Limb (tissue), 2 donors: ENCODE results near the gene CLIC1.

Experiments used
- DNase-seq, 2 donors: peaks; one replicate each; pipeline ENCODE4 v3.0.0-alpha.2; 2016; ENCODE audit errors: extremely low spot score in 2 of 2

The CLIC1 gene

DNA sequence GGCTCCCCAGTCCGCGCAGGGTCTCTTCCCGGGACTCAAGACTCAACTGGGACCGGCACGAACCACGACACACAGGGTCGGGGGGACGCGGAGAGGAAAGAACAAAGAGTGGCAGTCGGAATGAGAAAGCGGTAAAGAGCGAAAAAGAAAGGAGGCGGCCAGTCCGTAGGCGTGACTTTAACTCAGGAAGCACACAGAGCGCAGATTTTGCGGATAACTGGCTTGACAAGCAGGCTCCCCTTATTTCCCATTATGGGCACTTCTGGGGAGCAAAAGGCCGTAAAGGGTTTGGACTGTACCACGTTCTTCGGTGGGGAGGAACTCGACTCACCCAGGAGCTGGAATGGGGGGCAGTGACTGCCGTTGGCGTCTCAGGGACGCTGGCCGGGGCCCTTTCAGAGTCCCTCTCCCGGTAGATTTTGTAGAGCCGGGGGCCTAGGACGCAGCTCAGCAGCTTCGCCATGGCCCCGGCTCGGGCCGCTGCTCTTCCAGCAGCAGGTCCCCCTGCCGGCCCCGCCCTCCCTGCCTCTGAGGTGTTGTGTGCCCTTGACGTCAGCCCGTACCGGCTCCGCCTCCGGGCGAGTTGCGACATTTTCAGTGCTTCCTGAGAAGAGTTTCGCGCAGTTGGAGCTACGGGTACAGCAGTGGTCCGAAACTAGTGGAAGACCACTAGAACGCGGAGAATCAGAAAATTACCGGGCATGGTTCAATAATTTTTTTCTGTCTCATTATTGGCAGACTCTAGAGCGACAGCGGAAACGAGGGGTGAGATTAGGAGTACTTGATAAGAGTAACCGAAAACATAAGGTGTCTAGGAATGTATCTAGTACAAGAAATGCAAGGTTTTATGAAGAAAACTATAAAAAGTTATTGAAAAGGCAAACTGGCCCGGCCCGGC is 33.3 kb downstream of the CLIC1 start, which contains the start of gene ABHD16A:
TSS of gene ABHD16A (minus strand) at position 506 of the 898 bp plus-strand sequence. CDS start at position 463, 43 bp downstream.
- peak; percentile 99 for DNase-seq

DNA sequence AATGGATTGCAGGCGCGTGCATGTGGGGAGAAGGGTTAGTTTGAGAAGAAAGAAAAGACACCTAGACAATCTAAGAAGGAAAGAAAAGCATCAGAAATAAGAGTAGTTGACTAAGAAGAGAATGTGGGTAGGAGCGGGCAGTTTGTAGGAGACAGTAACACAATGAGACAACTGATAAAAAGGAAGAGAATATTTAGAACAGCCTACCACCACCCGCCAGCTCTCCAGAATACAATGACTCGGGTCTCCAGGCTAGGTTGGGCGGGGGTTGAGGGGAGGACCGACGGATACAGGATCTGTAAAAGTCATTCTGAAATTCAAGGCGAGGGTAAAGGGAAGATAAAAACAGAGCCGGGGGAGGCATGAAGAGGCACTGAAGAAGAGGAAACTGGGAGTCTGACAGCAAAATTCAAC is 33.9 kb downstream of the CLIC1 start:
- no peak for DNase-seq

DNA sequence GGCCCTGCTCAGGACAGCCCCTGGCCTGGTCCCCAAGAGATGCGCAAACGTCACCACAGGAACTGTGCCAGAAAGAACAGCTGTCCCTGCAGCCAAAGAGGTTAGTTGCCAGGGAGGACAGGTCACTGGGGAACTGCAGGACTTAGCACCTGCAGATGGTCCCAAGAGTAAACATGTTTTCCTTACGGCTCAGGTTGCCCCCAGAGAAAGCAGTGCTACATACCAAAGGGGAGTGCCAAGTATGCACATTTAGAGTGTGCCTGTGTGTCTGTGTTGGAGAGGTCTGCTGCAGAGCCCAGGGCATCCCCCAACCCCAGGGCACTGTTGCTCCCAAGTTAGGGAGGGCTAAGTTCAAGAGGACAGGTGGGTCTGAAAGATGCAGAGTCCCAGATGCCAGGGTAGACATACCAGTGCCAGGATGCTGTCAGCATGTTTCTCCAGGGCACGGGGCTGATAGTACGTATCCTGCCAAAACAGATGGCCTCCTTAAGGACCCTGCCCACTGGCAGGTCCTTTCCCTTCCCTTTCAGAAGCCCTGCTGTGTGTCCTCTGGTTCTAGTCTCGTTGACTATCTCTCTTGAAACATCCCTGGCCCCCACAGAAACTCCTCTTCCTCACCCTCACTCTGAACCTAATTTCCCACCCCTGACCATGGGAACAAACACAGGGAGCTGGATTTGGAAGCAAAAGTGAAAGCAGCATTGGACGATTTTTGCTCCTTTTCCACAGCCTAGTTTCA is 34.5 kb downstream of the CLIC1 start:
- DNase-seq = no peak

DNA sequence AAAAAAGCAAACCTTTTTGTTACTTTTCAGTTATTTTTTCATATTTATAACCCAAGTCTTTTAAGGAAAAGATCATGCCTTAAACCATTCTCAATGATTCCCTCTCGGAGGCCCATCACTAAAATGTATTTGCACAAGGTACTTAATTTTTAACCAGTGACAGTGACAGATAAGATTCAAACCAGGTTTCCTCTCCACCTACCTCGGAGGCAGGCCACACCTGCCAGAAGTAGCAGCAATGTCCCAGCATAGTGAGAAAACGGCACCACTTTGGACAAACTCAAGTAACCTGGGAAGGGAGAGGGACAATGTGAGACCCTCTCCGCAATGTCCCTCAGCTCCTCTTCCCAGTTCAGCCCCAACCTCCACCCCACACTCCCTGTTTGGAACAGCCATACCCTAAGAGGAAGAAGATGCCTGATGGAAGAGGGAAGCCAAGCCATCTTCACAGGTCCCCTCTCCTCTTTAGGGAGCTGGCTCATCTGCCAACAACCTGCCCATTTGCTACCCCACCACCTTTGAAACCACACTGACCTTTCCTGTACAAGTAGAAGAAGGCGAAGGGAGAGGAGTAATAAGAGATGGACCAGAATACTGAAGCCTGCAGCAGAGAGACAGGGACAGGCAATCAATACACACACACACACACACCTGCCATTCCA is 35.5 kb downstream of the CLIC1 start:
- DNase-seq = no peak

DNA sequence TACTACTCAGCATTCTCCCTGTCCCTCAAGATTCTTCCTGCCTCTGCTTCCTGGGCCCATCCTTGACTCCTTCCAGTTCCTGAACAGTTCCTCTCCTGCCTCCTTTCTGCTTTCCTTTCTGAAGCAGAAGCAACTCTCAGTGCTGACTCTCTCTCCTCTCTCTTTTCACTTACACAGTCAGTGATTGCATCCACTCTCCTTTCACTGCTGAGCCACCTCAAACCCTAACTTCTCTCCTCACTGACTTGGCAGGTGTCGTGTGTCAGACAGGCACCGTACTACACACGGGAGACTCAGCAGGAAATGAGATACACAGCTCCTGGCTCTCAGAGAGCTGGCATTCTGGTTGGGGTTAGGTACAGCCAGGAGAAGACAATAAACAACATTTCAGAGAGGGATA is 38.8 kb downstream of the CLIC1 start:
- DNase-seq = no peak

DNA sequence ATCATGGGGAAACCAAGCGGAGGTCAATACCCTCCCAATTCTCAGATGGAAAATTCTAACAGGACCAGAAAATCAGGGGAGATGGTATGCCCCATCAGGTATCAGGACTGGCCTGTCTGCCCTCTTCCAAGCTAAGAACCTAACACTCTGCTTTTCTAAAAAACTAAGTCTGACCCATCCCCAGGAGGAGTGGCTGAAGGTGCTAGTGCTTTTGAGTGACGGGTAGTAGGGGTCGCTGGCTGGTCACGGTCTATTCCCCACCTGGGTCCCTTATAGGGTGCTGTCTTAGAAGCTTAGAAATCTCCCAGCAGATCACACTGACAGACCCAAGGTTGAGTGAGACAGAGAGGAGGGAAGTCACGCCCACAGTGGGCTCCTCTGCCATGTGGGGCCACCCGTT is 42.8 kb downstream of the CLIC1 start:
- DNase-seq = no peak

DNA sequence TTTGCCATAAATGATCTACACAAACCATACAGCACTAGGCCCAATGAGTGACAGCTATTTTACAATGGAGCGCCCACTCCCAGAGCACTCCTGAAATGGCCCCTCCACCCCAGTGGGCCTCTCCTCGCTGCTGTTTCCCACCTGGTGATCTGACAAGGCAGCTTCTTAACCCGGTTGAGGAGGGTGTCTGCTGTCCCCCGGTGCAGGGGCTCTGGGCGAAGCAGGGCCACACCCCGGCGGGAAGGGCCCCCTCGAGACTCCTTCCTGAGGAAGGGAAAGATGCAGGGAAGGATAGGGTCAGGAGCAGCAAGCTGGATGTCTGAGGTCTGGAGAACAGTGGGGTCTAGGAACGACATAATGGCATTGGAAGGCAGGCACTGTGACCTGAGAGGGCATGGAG is 43.4 kb downstream of the CLIC1 start:
- DNase-seq = no peak

DNA sequence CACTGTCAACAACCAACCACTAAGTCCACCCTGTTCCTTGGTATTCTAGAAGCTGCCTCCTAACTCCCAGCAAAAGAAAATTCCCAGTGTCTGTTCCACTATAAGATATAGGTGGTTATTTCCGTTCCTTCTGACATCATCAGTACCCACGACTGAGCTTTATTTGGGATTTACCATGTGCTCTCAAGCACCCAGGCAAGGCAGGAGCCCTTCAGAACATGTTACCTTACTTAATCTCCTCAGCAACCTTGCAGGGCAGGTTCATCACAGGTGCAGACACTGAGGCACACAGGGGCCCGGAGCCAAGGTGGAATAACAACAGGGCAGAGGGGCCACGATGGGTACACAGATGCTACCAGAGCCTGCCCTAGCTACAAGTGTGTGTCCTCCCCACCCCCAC is 44.0 kb downstream of the CLIC1 start:
- DNase-seq = no peak

DNA sequence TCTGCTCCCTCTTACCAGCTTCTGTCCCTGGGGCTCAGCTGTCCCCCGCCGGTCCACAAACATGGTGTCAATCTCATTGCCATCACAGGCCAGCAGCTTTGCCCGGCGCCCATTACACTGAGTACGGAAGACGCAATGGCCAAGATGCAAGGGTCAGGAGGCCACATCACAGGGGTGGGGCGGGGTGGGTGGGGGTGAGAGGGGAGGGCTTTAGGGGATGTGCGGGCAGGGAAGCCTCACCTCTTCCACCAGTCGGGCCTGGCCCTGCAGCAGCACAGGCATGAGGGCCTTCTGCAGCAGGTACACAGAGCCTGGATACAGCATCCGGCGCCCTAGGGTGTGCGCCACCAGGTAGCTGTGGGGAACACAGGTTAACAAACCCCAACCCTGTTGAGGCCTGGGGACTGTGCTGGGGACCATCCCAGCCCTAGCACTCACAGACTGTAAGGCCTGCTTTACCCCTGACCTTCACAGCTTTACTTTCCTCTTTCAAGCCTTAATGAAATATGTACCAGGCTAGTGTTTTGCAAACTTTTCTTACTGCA is 44.7 kb downstream of the CLIC1 start:
- DNase-seq = no peak

DNA sequence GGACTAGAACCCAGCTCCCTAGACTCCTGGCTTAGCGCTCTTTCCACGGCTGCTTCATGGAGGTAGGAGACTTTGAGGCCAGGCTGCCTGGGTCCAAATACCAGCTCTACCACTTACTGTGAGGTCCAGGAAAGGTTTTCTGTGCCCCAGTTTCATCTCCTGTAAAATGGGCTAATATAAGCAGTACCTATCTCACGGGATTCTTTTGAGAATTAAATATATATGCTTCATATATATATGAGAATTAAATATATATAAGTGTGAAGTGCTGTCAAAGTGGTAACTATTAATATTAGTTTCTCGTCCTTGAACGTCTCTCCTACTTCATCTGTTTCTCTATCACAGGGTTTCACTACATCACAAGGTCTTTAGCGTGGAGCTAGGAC is 45.3 kb downstream of the CLIC1 start:
- no peak for DNase-seq

DNA sequence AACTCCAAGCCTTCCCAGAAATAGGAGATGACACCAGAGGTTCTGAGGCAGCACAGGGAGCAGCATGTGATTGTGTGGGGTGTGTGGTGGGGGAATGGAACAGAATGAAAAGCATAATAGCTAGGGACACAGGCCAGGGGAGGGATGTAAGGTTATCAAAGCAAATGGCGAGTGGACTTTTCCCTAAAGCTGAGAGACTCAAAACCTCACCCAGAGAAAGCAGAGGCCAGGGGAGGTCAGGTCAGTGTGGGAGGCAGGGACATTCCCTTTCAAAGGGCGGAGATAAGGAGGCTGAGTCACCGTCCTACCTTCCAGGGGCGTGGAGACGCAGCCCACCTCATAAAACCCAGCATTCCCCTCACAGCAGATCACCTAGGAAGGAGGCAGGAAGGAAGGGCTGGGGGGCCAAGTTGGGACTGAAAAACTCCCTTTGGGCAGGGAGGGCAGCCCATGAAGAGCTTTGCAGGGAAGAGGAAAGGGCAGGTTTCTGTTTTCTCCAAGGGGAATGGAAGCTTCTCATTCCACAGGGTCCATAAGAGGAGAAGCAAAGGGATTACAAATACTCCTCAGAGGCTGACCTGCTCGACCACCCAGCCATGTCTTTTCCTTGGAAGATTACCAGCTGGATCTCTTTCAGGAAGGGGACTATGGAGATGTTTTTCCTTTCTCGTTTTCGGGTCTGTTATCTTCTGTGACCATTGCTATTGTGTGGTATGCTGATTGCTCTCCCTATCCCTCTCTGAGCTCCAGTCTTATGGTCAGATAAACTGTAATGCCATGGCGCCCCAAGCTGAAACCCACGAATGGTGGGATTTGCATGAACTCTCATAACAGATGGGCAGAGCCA is 45.9 kb downstream of the CLIC1 start:
- no peak for DNase-seq

DNA sequence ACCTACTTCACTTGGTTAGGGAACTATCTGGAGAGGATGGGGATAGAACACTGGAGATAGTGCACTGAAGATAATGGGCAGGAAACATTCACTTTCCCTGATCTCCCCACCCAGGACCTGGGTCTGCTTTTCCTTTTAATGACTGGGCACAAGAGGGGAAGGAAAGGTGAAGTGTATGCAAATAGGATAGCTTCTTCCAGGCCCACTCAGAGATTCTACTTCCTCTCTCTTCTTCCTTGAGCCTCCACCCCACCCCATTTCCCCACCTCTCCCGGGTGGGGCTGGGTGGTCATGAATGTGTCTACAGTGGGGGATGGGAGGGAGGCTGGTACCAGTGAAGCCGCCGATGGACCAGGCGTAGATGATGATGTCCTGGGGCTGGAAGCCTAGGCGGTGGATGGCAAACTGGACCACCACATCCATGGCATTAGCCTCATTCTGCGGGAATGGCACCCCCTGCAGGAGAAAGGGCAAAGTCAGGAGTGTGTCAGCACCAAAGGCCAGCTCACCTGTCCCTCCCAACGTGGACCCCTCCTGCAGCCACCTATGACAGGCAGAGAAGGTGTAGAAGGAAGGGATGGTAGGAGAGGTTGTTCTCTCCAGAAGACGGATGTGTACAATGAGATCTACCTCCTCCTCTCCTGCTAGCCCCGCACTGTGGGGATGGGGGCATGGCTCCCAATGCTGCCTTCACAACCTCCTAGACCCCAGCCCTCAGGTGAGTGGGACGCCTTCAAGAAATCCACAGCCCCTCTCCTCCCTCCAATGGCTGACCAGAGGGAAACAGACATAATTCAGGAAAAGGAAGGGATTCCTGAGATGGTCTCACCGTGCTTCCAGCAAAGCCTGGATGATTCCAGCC is 46.9 kb downstream of the CLIC1 start:
- DNase-seq = no peak

DNA sequence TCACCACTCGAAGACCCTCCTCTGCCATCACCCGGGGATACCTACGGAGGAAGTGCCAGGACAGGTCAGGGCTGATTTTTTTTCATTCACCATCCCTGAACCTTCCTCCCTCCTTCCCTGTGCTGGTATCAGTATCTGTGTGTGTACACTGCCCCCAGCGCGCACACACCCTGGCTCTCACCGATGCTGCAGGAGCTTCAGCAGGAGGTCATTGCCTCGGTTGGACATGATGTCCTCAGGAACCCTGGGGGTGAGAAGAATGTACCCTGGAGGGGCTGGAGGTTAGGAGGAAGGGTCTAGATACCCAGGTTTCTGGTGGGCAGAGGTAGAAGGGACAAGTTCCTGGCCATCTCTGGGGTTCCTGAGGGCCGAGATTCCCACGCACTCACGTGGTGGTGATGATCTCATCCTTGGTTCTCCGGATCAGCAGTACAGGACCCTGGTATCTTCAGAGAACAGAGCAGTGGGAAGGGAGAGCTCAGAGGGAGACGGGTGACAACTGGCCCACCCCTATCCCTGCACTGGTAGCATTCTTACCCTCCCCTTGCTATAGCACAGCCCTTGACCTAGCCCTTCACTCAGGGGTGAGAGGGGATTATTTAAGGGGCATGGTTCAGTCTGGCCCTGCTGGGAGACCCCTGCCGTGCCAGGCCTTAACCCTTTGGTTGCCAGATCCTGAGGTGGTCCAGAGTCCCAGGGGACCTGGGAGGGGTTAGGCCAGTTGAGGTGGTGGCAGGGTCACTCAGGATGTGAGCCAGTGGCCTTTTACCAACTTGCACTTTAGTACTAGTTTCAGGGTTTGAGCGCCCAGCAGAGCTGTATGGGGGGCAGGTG is 48.3 kb downstream of the CLIC1 start:
- DNase-seq = no peak

DNA sequence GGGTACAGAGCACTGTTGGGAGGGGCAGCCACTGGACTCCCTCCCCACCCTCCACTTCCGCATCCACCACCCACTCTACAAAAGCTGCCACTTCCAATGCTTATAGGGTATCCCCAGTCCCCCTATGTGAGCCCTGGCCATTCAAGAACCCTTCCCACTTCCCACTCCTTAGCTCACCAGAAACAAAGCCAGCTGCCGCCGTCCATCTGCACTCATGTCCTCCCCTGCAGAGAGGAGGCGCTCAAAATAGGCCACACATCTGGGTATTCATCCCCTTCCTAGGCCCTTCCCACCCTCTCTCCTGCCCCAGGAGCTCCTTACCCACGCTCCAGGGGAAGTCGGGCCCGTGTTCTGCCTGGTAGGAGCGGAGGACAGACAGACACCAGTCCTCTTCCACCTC is 49.0 kb downstream of the CLIC1 start:
- no peak for DNase-seq

DNA sequence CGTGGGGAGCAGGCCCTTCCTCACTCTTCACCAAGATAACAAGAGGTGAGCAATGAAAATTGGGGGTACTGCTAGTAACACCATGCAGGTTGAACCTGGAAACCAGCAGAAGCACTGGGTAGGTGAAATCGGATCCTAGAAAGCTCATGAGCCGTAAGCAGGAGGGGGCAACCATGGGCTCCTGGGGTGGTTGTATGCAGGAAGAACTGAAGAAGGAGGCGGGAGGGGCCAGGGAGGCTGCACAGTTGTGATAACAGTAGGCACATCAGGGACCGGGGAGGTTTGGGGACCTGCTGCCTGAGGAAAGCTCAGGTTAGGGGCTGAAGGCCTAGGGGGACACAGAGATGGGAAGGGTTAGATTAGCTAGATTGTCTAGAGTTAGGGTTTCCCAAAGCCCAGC is 49.8 kb downstream of the CLIC1 start:
- no peak for DNase-seq

DNA sequence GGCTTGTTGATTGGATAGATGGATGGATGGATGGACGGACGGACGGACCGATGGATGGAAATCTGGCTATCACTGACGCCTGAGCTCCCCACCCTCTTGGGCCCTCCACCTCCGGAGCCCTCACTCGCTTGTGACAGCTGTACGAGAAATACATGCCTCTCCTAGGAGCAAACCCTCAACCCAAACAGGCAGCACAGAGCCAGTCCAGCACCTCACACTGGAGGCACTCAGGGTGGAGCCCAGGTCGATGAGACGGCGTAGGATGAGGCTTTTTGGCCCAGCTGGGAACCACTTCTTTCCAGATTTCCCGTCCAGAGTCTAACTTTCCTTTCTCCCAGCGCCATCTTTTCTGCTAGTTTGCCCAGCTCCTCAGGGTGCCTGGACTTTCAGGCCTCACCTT is 52.7 kb downstream of the CLIC1 start:
- no peak for DNase-seq

DNA sequence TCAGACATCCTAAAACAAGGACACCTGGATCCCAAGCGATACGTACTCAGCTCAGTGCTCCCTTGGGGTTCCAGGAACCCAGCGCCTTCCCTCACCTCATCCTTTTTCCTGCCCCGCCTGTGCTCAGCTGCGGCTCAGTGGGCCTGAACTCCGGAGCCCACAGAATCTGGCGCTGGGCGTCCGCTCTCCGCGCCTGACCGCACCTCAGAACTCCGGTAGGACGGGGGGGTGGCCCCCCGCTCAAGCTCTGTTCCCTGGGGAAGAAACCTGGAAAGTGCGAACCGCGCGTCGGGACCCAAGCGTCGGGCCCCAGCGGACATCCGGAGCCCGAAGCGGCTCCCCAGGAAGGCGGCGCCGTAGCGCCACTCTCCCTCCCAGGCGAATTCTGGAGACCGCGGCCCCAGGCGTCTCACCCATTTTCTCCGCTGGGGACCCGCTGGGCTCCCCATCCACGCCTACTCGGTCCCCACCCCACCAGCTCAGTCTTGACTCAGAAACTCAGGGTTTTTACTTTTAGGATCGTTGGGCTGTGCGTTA is 55.1 kb downstream of the CLIC1 start:
- DNase-seq = peak in 1 of 2 donors; percentile 56
